IPS DF 6.9 (cell line): ENCODE results near the gene FRMD7.
"Not testable (repeated sequence)": the region's sequence is repeated elsewhere in the genome, so short reads cannot be mapped to it uniquely, and the experiment has no call there.

Experiments used
- DNase-seq: peaks from one replicate; pipeline ENCODE4 v3.0.0-alpha.2; 2013; ENCODE audit warnings: low read depth, low spot score
- H3K27ac ChIP-seq: one replicate; pipeline ENCODE4 v1.5.1; 2013; ENCODE audit warnings: low read length, control low read depth
- H3K27me3 ChIP-seq: 2 replicates; pipeline ENCODE4 v1.6.1; 2013; ENCODE audit warnings: mild to moderate bottlenecking, low read length; ENCODE audit not compliant: control insufficient read depth, insufficient read depth
- H3K36me3 ChIP-seq: 2 replicates; pipeline ENCODE4 v1.6.1; 2013; ENCODE audit warnings: low read length; ENCODE audit not compliant: control insufficient read depth, insufficient read depth
- H3K4me1 ChIP-seq: 2 replicates; pipeline ENCODE4 v1.6.1; 2013; ENCODE audit warnings: low read length; ENCODE audit not compliant: control insufficient read depth, insufficient read depth
- H3K4me3 ChIP-seq: 2 replicates; pipeline ENCODE4 v1.5.1; 2013; ENCODE audit warnings: mild to moderate bottlenecking, low read length
- H3K9me3 ChIP-seq: 2 replicates; pipeline ENCODE4 v1.6.1; 2013; ENCODE audit warnings: low read length, inconsistent platforms; ENCODE audit not compliant: control insufficient read depth, insufficient read depth
- WGBS: extraction: QIAGEN DNeasy Blood & Tissue Kit; methylation state at CpG from one replicate; pipeline ENCODE4 v1.1.7; 2013; ENCODE audit warnings: mixed read lengths, missing lambda C conversion rate; ENCODE audit not compliant: insufficient read length, insufficient coverage; 5-methylcytosine and 5-hydroxymethylcytosine counted together

Gene FRMD7

GRCh38 chrX:132068405-132068804, 59.4 kb downstream of the FRMD7 start:
- DNase-seq = no peak
- WGBS = no CpG with 5 or more reads among the region's 1 CpG
- no peaks in the 10 kb centered on the region for H3K27me3 ChIP-seq
- no peak overlapping the region for H3K27ac ChIP-seq
- H3K4me1 ChIP-seq = no peaks in the 10 kb centered on the region
- no peaks in the 10 kb centered on the region for H3K9me3 ChIP-seq
- no peak overlapping the region for H3K4me3 ChIP-seq
- no peaks in the 10 kb centered on the region for H3K36me3 ChIP-seq

- no peak overlapping the region for H3K27ac ChIP-seq
- H3K36me3 ChIP-seq = no peaks in the 10 kb centered on the region
- no peaks in the 10 kb centered on the region for H3K4me1 ChIP-seq
- no peaks in the 10 kb centered on the region for H3K9me3 ChIP-seq
- no peak overlapping the region for H3K4me3 ChIP-seq
- no CpG with 5 or more reads among the region's 4 CpGs for WGBS
- H3K27me3 ChIP-seq = no peaks in the 10 kb centered on the region
- DNase-seq = no peak
Measured at GRCh38 chrX:132063862-132064261, 64.0 kb downstream of the FRMD7 start.

DNA sequence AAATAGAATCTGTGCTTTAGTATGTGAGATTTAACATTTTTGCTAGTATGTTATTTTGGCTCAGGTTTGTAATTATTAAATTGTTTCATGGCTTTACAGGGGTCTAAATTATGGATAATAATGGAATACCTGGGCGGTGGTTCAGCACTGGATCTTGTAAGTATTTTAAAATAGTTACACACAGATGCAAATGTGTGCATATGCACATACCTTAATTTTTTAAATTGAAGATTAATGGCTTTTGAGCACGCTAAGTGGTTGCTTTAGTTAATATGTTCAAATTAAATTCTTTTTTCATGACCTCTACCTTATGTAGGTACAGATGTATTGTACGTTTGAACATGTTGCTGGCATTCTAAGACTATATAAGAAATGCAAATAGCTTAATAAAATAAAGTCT, 64.5 kb downstream of the FRMD7 start:
- Histone ChIP-seq H3K4me3 (no peak overlapping the region), H3K9me3 (no peaks in the 10 kb centered on the region), H3K36me3 (no peaks in the 10 kb centered on the region), H3K27me3 (no peaks in the 10 kb centered on the region), H3K27ac (no peak overlapping the region), H3K4me1 (no peaks in the 10 kb centered on the region)
- no peak for DNase-seq
- no CpG with 5 or more reads among the region's 3 CpGs for WGBS

GRCh38 chrX:132059973-132060540, 67.8 kb downstream of the FRMD7 start:
- no peak for DNase-seq
- Histone ChIP-seq H3K36me3 (no peaks in the 10 kb centered on the region; the same call in 1 of the 2 replicates), H3K4me1 (no peaks in the 10 kb centered on the region), H3K9me3 (no peaks in the 10 kb centered on the region), H3K27me3 (no peaks in the 10 kb centered on the region), H3K27ac (no peak overlapping the region), H3K4me3 (no peak overlapping the region)
- no CpG with 5 or more reads among the region's 2 CpGs for WGBS

- Histone ChIP-seq H3K27me3 (no peaks in the 10 kb centered on the region), H3K9me3 (no peaks in the 10 kb centered on the region), H3K4me1 (no peaks in the 10 kb centered on the region), H3K27ac (no peak overlapping the region), H3K4me3 (no peak overlapping the region), H3K36me3 (no peaks in the 10 kb centered on the region; the same call in 1 of the 2 replicates)
- no peak for DNase-seq
- no CpG with 5 or more reads among the region's 2 CpGs for WGBS
Measured at GRCh38 chrX:132058975-132059374, 68.8 kb downstream of the FRMD7 start.

- Histone ChIP-seq H3K27ac (no peak overlapping the region), H3K9me3 (no peaks in the 10 kb centered on the region), H3K4me1 (no peaks in the 10 kb centered on the region), H3K4me3 (no peak overlapping the region), H3K27me3 (no peaks in the 10 kb centered on the region), H3K36me3 (no peaks in the 10 kb centered on the region; the same call in 1 of the 2 replicates)
- no peak for DNase-seq
- no CpG with 5 or more reads among the region's 4 CpGs for WGBS
Measured at GRCh38 chrX:132058050-132058449, 69.8 kb downstream of the FRMD7 start.

DNA sequence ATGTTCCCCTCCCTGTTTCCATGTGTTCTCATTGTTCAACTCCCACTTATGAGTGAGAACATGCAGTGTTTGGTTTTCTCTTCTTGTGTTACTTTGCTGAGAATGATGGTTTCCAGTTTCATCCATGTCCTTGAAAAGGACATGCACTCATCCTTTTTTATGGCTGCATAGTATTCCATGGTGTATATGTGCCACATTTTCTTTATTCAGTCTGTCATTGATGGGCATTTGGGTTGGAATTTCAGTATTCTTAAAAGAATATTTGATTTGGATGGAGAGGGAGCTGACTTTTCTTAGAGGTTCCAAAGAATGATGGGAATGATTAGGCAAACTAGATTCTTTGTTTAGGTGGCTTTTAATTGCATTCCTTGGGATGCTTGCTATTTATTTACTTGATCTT, 76.0 kb downstream of the FRMD7 start:
- H3K27me3 ChIP-seq, H3K4me3 ChIP-seq, H3K27ac ChIP-seq, H3K4me1 ChIP-seq, H3K9me3 ChIP-seq, DNase-seq, H3K36me3 ChIP-seq: not testable (repeated sequence)

GRCh38 chrX:132046533-132046932, 81.3 kb downstream of the FRMD7 start:
- Histone ChIP-seq H3K9me3 (no peaks in the 10 kb centered on the region), H3K27me3 (no peaks in the 10 kb centered on the region), H3K36me3 (no peaks in the 10 kb centered on the region), H3K27ac (no peak overlapping the region), H3K4me1 (peaks cover 1% of the 10 kb centered on the region; the same call in 1 of the 2 replicates), H3K4me3 (no peak overlapping the region)
- WGBS = no CpG with 5 or more reads among the region's 2 CpGs
- DNase-seq = no peak

DNA sequence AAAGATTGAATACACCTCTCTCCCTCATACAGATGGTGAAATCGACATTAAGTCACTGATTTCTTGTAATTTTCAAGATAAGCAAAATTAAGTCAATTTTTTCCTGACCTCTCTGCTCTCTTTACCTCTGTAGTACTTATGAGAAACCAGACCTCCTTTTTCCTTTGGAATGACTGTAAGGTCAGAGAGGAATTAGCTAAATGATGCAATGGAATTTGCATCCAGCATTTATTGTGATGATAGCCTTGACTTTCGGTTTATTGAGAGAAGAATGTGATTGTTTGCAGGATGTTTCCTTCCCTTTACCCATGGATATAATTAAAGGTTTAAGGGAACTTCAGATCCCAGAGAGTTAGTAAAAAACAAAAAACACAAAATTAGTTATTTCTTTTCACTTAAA, 82.4 kb downstream of the FRMD7 start:
- H3K4me3 ChIP-seq = no peak overlapping the region
- no peaks in the 10 kb centered on the region for H3K36me3 ChIP-seq
- no peaks in the 10 kb centered on the region for H3K9me3 ChIP-seq
- H3K27me3 ChIP-seq = no peaks in the 10 kb centered on the region
- no CpG with 5 or more reads among the region's 2 CpGs for WGBS
- DNase-seq = no peak
- no peak overlapping the region for H3K27ac ChIP-seq
- H3K4me1 ChIP-seq = peaks cover 1% of the 10 kb centered on the region; the same call in 1 of the 2 replicates

DNA sequence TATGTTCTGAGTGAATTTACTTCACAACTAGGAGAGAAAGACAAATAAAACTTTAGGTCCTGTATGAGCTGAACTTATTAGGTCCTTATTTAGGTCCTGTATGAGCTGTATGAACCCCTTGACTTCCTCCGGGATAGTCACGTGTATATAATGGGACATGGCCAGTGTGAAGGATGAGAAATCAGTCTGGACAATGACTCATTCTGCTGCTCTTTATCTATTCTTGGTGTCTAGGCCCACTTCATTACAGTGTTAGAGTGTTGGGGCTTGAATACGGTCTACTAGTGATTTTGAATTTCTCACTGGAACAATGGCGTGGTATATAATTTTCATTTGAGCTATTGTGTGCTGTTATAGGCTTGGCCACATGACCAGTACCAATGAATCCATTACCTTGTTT, 82.9 kb downstream of the FRMD7 start:
- no peak overlapping the region for H3K4me3 ChIP-seq
- H3K4me1 ChIP-seq = peaks cover 1% of the 10 kb centered on the region; the same call in 1 of the 2 replicates
- no peaks in the 10 kb centered on the region for H3K27me3 ChIP-seq
- DNase-seq = no peak
- no peaks in the 10 kb centered on the region for H3K36me3 ChIP-seq
- no peaks in the 10 kb centered on the region for H3K9me3 ChIP-seq
- WGBS = no CpG with 5 or more reads among the region's 4 CpGs
- H3K27ac ChIP-seq = no peak overlapping the region

- Histone ChIP-seq H3K27me3 (no peaks in the 10 kb centered on the region), H3K27ac (no peak overlapping the region), H3K9me3 (no peaks in the 10 kb centered on the region), H3K36me3 (no peaks in the 10 kb centered on the region), H3K4me1 (peaks cover 1% of the 10 kb centered on the region; the same call in 1 of the 2 replicates), H3K4me3 (no peak overlapping the region)
- no CpG with 5 or more reads among the region's 2 CpGs for WGBS
- DNase-seq = no peak
Measured at GRCh38 chrX:132043977-132044376, 83.8 kb downstream of the FRMD7 start.
